Measurements from ENCODE around the gene TSPAN15.
"Not testable (repeated sequence)": the region's sequence is repeated elsewhere in the genome, so short reads cannot be mapped to it uniquely, and the experiment has no call there.

The TSPAN15 gene

DNA sequence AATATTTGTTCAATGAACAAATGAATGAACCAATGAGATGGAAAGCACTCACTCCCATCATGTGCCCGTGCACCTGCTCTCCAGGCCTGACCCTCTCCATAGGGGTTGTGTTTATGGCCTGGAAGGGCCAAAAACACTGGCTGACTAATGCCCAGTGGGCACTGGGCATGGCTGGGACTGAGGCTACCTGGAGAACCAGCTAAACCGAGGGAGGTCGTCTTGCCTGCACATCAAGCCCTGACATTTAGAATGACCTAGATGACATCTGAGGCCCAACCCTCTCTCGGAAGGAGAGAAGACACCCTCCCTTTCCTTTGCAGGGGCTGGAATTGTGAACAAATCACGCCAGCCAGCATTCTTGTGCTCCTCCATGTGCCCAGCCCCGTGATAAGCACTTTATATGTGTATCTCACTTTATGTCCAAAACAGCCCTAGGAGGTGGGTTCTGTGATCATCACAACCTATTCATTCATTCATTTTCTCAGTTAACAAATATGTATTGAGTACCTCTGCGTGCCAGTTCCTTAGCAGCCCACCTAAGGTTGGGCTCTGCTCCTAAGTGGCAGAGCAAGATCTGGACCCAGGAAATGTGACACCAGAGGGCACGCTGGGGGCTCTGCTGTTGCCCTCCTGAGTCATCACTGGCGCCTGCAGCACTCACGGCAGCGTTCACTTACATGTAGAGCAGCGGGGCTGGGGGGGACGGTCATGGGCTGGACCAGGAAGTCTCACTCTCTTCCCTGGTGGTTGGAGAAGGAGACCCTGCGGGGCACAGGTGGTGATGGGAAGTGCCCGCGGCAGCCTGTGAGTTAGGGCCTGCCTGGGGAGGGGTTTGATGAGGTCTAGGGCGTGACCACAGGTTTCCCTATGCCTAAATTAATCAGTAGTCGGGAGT lies 52.0 kb downstream of the TSPAN15 start:
- no peak for DNase-seq (ENCODE audit: low read depth in 2 of 2)

DNA sequence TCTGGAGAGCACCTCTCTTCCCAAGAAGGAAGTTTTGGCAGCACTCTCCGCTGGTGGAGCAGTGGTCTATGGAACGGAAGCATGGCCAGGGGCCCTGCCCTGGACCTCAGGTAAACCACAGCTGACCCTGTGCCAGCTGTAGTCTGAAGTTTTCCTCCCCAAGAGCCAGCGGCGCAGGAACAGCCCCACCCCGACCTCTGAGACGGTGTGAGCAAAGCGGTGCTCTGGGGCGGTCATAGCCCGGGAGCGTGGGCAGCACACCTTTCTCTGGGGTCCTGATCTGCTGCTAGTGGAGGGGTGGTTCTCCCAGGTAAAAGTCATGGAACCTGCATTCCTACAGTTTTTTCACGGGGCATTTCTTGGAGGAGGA lies 52.6 kb downstream of the TSPAN15 start:
- DNase-seq (ENCODE audit: low read depth in 2 of 2), result no peak

DNA sequence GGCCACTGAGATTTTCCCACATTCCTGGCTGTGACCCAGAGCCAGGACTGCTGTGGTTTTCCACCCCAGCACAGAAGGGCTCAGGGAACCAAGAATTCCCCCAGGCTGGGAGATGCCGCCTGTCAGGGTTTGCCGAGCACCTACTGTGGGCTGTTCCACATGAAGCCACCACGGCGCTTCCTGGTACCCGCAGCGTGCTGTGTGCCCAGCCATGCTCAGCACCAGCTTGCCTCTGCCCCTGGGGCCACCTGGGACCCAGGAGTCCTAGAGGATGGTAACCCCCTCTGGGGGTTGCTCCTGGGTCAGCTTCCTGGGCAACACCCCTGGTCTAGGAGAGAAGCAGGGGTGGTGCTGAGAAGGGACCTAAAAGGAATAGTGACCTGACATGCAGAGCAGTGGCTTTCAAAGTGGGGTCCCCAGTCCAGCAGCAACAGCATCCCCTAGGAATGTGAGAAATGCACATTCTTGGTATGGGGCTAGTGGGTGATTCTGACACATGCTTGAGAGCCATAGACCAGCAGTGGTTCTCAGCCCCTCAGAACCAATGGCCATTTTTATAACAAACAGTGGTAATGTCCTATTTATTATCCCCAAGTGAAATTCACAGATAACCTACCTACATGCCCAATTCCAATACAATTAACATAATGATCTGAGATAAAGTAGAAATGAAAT lies 53.4 kb downstream of the TSPAN15 start:
- DNase-seq (ENCODE audit: low read depth in 2 of 2), result no peak

DNA sequence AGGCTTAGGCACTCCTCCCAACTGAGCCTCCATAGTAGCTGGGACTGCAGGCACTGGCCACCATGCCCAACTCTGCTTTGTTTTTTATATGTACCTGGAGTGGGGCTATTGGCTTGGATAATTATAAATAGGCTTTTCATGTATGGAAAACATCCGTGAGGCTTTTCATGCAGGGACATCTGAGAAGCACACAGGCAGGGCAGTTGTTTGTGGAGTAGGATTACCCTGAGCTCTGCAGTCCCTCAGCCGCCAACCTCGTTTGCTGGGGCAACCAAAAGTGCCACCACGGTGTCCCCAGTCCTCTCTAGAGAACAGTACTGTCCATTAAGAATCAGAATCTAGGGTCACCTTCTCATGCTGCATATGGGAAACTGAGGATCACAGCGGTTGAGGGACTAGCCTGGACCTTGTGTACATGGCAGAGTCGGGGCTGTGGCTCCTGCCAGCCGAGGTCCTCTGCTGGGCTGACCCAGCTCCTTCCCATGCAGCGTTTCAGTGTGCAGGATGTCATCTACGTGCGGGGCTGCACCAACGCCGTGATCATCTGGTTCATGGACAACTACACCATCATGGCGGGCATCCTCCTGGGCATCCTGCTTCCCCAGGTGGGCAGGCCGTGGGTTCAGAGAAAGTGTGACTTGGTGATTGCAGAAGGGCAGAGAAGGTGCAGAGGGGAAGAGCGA lies 54.5 kb downstream of the TSPAN15 start:
- no peak for DNase-seq (ENCODE audit: low read depth in 2 of 2)

DNA sequence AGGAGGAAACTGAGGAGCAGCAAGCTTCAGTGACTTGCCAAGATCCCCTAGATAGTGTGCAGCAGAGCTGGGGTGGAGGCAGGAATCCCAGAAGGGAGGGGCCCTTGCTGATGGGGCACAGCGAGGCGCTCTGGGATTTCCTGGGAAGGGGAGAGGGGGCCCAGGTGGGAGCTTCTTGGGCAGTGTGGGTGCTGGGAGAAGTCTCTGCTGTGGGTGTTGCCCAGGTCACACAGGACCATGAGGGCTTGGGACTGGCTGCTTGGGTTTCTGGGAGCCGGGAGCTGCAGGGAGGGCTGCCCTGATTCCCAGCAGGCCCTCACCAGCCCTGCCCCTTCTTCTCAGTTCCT lies 55.2 kb downstream of the TSPAN15 start:
- no peak for DNase-seq (ENCODE audit: low read depth in 2 of 2)

DNA sequence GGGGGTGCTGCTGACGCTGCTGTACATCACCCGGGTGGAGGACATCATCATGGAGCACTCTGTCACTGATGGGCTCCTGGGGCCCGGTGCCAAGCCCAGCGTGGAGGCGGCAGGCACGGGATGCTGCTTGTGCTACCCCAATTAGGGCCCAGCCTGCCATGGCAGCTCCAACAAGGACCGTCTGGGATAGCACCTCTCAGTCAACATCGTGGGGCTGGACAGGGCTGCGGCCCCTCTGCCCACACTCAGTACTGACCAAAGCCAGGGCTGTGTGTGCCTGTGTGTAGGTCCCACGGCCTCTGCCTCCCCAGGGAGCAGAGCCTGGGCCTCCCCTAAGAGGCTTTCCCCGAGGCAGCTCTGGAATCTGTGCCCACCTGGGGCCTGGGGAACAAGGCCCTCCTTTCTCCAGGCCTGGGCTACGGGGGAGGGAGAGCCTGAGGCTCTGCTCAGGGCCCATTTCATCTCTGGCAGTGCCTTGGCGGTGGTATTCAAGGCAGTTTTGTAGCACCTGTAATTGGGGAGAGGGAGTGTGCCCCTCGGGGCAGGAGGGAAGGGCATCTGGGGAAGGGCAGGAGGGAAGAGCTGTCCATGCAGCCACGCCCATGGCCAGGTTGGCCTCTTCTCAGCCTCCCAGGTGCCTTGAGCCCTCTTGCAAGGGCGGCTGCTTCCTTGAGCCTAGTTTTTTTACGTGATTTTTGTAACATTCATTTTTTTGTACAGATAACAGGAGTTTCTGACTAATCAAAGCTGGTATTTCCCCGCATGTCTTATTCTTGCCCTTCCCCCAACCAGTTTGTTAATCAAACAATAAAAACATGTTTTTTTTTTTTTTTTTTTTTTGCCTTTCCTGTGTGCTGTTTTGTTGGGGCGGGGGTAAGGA lies 55.8 kb downstream of the TSPAN15 start:
- no peak for DNase-seq (ENCODE audit: low read depth in 2 of 2)

DNA sequence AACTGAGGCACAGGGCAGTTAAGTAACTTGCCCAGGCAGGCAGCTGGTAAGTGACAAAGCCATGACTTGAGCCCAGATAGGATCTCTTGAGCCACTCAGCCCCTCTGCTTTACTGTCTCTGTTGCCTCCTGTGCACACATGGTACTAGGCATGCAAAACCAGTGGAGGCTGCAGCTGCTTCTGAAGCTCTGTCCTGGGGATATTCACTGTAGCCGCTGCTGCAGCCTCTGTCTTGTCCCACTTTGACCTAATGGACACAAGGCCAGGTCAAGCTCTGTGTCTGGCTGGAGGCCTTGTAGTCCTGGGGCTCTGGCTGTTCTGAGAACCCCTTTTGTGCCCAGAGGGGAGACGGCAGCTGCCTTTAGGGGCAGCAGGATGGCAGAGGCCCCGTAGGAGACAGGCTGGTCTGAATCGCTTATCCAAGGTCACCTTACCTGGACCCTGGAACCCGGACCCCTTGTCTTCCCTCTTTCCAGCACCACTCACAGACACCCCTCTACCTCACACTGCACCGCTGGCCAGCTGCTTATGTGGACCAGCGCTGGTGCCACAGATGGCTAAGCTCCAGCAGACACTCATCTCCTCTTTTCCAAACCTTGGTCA lies 57.6 kb downstream of the TSPAN15 start:
- DNase-seq (ENCODE audit: low read depth in 2 of 2), result no peak

DNA sequence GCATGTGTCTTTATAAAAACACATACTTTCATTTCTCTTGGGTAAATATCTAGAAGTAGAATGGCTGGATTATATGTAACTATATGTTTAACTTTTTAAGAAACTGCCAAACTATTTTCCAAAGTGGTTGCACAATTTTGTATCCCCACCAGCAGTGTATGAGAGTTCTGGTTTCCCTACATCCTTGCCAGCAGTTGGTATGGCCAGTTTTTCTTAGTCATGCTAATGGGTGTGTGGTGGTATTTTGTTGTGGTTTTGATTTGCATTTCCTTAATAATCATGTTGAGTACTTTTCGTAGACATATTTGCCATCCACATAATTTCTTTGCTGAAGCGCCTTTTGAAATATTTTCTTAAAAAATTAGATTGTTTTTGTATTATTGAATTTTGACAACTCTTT lies 61.6 kb downstream of the TSPAN15 start:
- no peak for DNase-seq (ENCODE audit: low read depth in 2 of 2)

DNA sequence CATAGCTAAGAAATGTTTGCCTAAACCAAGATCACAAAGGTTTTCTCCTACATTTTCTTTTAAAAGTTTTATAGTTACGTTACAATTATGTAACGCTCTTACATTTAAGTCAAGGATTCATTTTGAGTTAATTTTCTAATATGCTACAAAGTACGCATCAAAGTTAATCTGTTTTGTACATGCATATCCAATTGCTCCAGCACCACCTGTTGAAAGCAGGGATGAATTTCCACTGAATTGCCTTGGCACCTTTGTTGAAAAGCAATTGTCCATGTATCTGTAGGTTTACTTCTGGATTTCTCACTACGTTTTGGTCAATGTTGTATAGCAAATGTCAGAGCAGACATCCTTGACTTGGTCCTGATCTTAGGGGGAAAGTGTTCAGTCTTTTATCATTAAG lies 62.4 kb downstream of the TSPAN15 start:
- DNase-seq (ENCODE audit: low read depth in 2 of 2), result no peak

DNA sequence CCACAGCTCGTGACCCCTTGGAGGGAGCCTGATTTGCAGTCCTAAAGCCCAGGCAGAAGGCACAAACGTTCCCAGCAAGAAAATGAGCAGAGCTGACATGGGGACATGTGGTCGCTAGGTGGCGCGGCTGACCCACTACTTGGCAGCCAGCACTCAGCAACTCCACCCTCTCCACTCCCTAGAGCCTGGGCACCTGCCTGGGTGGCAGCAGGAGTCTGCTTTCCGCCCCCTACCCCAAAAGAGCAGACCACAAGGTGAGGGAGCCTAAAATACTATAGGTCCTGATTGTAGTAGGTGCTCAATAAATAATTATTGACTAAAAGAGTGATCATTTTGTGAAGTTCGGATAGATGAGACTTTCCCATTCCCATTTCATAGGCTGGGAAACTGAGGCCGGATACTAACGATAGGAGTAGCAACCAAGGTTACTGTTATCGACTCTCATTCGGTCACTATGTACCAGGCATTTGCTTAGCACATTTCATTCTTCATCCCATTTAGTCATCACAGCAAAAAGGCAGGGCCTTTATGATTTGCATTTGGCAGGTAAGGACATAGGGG lies 64.5 kb downstream of the TSPAN15 start:
- DNase-seq (ENCODE audit: low read depth in 2 of 2), result peak; percentile 54 to 64

DNA sequence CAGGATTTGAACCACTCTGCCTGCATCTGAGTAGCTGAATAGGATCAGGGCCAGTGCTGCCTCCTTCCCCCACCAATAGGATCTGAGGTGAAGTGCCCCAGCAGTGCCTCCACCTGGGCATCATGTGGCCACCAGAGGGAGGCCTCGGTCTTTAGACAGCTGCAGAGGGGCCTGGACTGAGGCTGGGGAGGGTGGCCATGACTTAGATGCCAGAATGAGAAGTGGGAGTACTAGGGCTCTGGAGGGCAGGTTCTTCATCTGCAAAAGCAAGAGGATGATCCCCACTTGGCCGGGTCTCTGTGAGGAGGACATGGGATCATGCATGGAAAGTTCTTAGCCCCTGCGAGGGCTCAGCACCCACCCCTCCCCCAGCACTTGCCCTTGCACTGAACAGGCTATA lies 65.1 kb downstream of the TSPAN15 start:
- no peak for DNase-seq (ENCODE audit: low read depth in 2 of 2)

DNA sequence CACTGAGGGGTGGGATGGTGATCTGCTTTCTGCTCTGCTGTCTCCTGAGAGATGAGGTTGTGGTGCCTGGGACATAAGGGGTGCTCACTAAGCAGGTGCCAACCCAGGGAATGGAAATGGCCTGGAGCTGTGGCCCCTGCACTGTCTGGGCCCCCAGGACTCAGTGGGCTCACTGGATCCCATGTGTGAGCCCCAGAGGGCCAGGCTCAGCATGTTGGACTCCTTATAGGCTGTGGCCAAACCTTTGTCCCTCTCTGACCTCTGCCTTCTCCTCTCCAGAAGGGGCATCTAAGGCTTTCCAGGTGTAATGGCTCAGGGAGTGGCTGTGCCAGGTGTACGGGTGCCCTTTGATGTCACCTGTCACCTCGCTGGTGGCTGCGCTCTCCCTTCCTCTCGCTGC lies 65.5 kb downstream of the TSPAN15 start:
- no peak for DNase-seq (ENCODE audit: low read depth in 2 of 2)

DNA sequence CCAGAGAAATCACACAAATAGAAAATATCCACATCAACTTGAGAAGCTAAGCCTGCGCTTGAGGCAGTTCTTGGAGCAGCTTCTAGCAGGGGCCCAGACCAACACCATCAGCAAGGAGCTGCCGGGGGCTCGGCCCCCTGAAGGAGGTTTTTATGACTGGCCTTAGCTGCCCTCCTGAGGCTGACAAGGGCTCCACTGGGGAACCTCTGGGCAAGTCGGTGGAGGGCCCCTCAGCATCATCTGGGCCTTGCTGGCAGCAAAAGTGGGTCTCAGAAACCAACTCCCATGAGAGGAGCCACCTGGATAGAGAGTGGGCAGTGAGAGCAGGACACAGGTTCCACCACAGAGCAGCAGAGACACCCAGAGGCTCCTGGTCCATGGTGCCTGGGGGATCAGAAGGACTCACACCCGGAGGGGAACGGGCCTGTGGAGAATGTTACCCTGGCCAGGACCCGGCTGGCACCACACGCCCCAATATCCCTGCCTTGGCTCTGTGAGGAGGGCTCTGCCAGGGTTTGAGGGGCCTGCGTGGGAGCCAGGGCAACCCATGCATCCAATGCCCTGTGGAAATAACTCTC lies 66.1 kb downstream of the TSPAN15 start:
- no peak for DNase-seq (ENCODE audit: low read depth in 2 of 2)

DNA sequence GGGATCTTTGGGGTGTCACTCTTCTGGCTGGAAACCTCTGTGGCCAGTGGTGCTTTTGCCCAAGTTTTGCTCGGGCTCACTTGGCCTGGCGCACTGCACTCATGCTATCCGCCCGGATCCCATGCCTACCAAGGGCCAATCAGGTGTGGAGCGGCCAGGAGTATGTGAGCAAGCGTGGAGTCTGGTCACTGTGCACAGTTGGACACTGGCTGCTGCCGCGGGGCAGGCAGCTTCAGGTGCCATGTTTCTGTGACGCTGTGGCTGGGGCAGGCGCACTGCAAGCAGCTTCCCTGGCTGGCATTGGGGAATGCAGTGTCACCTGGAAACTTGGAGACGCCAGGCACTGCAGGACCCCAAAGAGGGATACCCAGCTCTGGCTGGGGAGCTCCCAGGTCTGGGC lies 76.7 kb downstream of the TSPAN15 start:
- no peak for DNase-seq (ENCODE audit: low read depth in 2 of 2)

DNA sequence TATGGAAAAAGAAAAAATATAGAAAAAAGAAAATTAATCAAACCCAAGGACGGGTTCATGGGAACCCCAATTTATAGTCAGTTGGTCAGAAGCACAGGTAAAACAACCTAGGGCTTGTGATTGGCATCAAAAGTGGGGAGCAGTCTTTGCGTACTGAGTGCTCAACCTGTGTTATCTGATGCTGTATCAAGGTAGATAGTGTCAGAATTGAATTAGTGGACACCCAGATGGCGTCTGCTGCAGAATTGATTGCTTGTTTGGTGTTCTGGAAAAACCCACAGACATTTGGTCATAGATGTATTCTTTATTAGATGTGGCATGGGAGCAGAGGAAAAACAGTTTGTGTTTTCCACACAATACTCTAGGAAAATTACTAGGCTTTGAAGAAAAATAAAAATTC lies 82.4 kb downstream of the TSPAN15 start:
- no peak for DNase-seq (ENCODE audit: low read depth in 2 of 2)

DNA sequence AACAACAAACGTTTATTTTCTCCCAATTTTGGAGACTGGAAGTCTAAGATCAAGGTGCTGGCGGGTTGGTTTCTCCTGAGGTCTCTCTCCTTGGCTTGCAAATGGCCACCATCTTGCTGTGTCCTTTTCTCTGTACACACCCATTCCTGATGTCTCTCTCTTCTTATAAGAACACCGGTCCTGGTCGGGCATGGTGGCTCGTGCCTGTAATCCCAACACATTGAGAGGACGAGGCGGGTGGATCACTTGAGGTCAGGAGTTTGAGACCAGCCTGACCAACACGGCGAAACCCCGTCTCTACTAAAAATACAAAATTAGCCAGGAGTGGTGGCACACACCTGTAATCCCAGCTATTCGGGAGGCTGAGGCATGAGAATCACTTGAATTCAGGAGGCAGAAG lies 85.3 kb downstream of the TSPAN15 start:
- DNase-seq (ENCODE audit: low read depth in 2 of 2), result not testable (repeated sequence)

DNA sequence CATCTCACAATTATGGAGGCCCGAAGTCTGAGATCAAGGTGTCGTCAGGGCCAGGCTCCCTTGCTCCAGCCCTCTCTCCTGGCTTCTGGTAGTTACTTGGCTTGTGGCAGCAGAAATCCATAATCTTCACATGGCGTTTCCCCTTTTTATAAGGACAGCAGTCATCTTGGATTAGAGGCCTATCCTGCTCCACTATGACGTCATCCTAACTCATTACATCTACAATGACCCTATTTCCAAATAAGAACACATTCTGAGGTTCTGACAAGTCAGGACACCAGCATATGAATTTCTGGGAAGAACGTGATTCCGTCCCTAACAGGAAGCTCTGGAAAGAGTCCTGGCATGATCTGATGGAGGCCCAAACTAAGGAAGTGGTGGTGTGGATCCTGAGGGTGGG lies 86.2 kb downstream of the TSPAN15 start:
- no peak for DNase-seq (ENCODE audit: low read depth in 2 of 2)

DNA sequence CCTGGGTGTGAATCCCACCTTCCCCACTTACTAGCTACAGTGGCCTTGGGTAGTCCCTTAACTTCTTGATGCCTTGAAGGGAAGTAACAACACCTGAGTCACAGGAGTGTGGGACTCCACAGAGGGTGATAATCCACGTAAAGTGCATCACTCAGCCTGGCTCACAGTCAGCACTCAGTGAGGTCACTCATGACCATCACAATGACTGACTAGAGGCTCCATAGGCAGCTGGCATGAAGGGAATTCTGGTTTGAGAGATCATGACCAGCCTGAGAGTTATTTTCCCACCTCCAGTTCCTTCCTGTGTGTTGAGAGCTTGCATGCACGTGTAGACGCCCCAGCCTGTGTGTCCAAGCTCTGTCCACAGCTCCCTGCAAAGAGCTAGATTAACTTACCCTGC lies 87.2 kb downstream of the TSPAN15 start:
- no peak for DNase-seq (ENCODE audit: low read depth in 2 of 2)

DNA sequence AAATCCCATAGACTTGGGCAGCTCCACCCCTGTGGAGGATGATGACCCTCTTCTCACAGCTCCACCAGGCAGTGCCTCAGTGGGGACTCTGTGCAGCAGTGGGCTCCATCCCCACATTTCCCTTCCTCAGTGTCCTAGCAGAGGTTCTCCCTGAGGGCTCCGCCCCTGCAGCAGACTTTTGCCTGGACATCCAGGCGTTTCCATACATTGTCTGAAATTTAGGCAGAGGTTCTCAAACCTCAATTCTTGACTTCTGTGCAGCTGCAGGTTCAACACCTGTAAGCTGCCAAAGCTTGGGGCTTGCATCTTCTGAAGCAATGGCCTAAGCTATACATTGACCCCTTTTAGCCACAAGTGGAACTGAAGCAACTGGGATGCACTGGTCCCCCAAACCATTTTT lies 90.2 kb downstream of the TSPAN15 start:
- no peak for DNase-seq (ENCODE audit: low read depth in 2 of 2)

DNA sequence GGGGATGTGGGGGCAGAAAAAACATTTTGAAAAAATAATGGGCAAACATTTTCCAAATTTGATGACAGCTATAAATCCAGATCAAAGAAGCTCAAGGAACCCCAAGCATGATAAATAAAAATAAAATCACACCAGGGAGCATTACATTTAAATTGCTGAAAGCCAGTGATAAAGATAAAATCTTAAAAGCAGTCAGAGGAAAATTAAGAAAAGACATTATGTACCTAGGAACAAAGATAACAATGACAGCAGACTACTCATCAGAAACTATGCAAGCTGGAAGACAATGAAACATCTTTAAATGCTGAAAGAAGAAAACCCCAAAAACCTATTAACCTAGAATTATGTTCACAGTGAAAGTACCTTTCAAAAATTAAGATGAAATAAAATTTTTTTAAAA lies 98.7 kb downstream of the TSPAN15 start:
- no peak for DNase-seq (ENCODE audit: low read depth in 2 of 2)

DNA sequence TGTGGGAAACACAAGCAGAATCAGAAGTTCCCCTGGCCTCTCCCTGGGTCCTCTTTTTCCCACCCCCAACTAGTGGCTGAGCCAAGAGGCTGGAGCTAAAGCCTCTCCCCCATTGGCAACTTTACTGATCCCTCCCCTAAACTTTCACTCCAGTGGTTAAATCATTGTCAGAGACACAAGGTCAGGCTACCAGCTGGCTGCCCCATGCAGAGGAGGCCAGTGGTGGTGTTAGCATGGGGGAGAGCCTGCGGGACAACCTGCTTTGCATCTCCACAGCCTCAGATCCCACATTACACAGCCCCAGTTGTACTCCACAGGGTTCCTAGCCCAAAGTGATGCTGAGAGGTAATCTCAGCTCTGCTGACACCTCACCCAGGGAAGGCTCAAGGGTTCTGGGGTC lies 101.0 kb downstream of the TSPAN15 start:
- no peak for DNase-seq (ENCODE audit: low read depth in 2 of 2)

All from stimulated activated CD8-positive, alpha-beta memory T cell treated with anti-CD3 and anti-CD28 coated beads, Interleukin-2, amount 100 ng/mL, for 1 hour (primary cell).